Activated effector memory CD4-positive, alpha-beta T cell treated with anti-CD3 and anti-CD28 coated beads, Interleukin-2, amount 50 U/mL, for 16 hours (primary cell): ENCODE measurements around the gene PTAR1.

Source experiments
- DNase-seq: peaks from one replicate; pipeline ENCODE4 v3.0.0-alpha.2; 2020

The PTAR1 gene

GRCh38 chr9:69748304-69748703 lies 11.5 kb downstream of the PTAR1 start:
- DNase-seq = no peak

- DNase-seq = no peak
Measured at GRCh38 chr9:69746859-69747560, 12.8 kb downstream of the PTAR1 start.

- no peak for DNase-seq
Measured at GRCh38 chr9:69745716-69746437, 13.9 kb downstream of the PTAR1 start.

- DNase-seq = no peak
Measured at GRCh38 chr9:69744688-69745380, 15.0 kb downstream of the PTAR1 start.

GRCh38 chr9:69743930-69744329 lies 15.9 kb downstream of the PTAR1 start:
- DNase-seq = no peak

GRCh38 chr9:69740872-69741505 lies 18.8 kb downstream of the PTAR1 start:
- DNase-seq = no peak

- DNase-seq = no peak
Measured at GRCh38 chr9:69731348-69731747, 28.5 kb downstream of the PTAR1 start.

GRCh38 chr9:69719983-69720382 lies 39.8 kb downstream of the PTAR1 start:
- no peak for DNase-seq

GRCh38 chr9:69719367-69719766 lies 40.4 kb downstream of the PTAR1 start:
- no peak for DNase-seq

GRCh38 chr9:69718218-69718617 lies 41.6 kb downstream of the PTAR1 start:
- DNase-seq = no peak

- no peak for DNase-seq
Measured at GRCh38 chr9:69715825-69716224, 44.0 kb downstream of the PTAR1 start.

GRCh38 chr9:69715096-69715495 lies 44.7 kb downstream of the PTAR1 start:
- no peak for DNase-seq

- DNase-seq = no peak
Measured at GRCh38 chr9:69697475-69697874, 62.3 kb downstream of the PTAR1 start.

- no peak for DNase-seq
Measured at GRCh38 chr9:69696802-69697201, 63.0 kb downstream of the PTAR1 start.

- DNase-seq = no peak
Measured at GRCh38 chr9:69689991-69690538, 69.7 kb downstream of the PTAR1 start.

- no peak for DNase-seq
Measured at GRCh38 chr9:69683927-69684326, 75.9 kb downstream of the PTAR1 start.

- DNase-seq = no peak
Measured at GRCh38 chr9:69678843-69679538, 80.8 kb downstream of the PTAR1 start.

- DNase-seq = no peak
Measured at GRCh38 chr9:69677931-69678330, 81.9 kb downstream of the PTAR1 start.

- no peak for DNase-seq
Measured at GRCh38 chr9:69675563-69675962, 84.2 kb downstream of the PTAR1 start.

- DNase-seq = no peak
Measured at GRCh38 chr9:69674716-69675438, 84.9 kb downstream of the PTAR1 start.

GRCh38 chr9:69674112-69674685 lies 85.6 kb downstream of the PTAR1 start:
- no peak for DNase-seq

GRCh38 chr9:69673311-69673640 lies 86.5 kb downstream of the PTAR1 start:
- DNase-seq = no peak
